Measurements from ENCODE around the gene KRT80.

- TF ChIP-seq CTCF (IDR thresholded peaks at IDR 0.05) (no peak), SIN3A (IDR thresholded peaks at IDR 0.05; ENCODE audit: borderline replicate concordance, insufficient read depth, low read depth, low read length) (no peak), REST (IDR thresholded peaks at IDR 0.05; ENCODE audit: insufficient read depth in 1 of 2, low read depth in 2 of 2, low read length in 1 of 2) (no peak), TCF7L2 (IDR thresholded peaks at IDR 0.05; ENCODE audit: low read depth, low read length) (no peak), POLR2AphosphoS5 (IDR thresholded peaks at IDR 0.05; ENCODE audit: low read depth, low read length) (no peak)
Observed at GRCh38 chr12:52235001-52235764, 43.4 kb upstream of the KRT80 start.

Data from Panc1 (cell line).